ENCODE measurements around the gene TMPRSS9. TPM values are rescaled to one million over a fixed set of nuclear protein-coding genes. Genes with fewer than 3 reads are reported as not detected.

The TMPRSS9 gene
- total and polyA plus RNA-seq, 2 of the 13 experiments (the other 11 are each of a cell fraction or from before 2014, with no cell fraction given), result 2.5 to 5.2 TPM

DNA sequence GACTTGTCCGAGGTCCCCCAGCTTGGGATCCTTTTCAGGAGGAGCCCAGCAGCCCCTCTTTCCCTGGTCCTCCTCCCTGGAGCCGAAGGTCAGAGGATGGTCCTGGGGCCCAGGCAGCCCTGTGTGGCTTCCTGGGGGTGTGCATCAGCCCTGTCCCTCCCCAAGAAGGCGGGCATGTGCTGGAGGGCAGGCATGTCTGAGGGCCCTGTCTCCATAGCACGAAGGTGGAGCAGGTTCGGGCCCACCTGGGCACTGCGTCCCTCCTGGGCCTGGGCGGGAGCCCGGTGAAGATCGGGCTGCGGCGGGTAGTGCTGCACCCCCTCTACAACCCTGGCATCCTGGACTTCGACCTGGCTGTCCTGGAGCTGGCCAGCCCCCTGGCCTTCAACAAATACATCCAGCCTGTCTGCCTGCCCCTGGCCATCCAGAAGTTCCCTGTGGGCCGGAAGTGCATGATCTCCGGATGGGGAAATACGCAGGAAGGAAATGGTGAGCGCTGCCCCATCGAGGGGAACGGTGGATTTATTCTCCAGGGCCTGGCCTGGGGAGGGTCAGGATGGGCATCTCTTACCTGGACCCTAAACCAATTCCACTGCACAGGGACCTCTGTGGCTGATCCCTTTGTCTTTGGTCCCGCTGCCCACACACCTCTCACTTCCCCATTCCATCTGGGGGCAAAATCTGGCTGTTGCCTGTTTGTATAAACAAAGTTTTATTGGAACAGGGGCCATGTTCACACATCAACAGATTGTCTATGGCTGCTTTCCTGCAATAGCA is 56.4 kb downstream of the TMPRSS9 start (continued):
- TF ChIP-seq, protein P1, sequence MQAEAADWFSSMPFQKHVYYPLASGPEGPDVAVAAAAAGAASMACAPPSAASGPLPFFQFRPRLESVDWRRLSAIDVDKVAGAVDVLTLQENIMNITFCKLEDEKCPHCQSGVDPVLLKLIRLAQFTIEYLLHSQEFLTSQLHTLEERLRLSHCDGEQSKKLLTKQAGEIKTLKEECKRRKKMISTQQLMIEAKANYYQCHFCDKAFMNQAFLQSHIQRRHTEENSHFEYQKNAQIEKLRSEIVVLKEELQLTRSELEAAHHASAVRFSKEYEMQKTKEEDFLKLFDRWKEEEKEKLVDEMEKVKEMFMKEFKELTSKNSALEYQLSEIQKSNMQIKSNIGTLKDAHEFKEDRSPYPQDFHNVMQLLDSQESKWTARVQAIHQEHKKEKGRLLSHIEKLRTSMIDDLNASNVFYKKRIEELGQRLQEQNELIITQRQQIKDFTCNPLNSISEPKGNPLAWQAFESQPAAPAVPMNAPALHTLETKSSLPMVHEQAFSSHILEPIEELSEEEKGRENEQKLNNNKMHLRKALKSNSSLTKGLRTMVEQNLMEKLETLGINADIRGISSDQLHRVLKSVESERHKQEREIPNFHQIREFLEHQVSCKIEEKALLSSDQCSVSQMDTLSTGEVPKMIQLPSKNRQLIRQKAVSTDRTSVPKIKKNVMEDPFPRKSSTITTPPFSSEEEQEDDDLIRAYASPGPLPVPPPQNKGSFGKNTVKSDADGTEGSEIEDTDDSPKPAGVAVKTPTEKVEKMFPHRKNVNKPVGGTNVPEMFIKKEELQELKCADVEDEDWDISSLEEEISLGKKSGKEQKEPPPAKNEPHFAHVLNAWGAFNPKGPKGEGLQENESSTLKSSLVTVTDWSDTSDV (CRISPR knock-in tag; IDR thresholded peaks at IDR 0.05), result no peak
- TF ChIP-seq, protein P2, sequence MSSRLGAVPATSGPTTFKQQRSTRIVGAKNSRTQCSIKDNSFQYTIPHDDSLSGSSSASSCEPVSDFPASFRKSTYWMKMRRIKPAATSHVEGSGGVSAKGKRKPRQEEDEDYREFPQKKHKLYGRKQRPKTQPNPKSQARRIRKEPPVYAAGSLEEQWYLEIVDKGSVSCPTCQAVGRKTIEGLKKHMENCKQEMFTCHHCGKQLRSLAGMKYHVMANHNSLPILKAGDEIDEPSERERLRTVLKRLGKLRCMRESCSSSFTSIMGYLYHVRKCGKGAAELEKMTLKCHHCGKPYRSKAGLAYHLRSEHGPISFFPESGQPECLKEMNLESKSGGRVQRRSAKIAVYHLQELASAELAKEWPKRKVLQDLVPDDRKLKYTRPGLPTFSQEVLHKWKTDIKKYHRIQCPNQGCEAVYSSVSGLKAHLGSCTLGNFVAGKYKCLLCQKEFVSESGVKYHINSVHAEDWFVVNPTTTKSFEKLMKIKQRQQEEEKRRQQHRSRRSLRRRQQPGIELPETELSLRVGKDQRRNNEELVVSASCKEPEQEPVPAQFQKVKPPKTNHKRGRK (CRISPR knock-in tag; IDR thresholded peaks at IDR 0.05), result 0 out of 2 replicates have a peak, but pooled peaks have one; percentile 30
- TF ChIP-seq KAT7 (CRISPR knock-in tag; IDR thresholded peaks at IDR 0.05; ENCODE audit: borderline replicate concordance) (peak; percentile 70), RBM39 (IDR thresholded peaks at IDR 0.05; ENCODE audit: low read depth, low read length, poor library complexity, severe bottlenecking) (no peak), ZNF263 (CRISPR knock-in tag; IDR thresholded peaks at IDR 0.05) (peak; percentile 45; the same call in 1 of the 2 replicates), CHD2 (IDR thresholded peaks at IDR 0.05; ENCODE audit: low read depth, low read length) (no peak), ZNF816 (CRISPR knock-in tag; IDR thresholded peaks at IDR 0.05; ENCODE audit: borderline replicate concordance) (no peak), ZMYM3 (CRISPR knock-in tag; IDR thresholded peaks at IDR 0.05) (peak; percentile 32), GFI1 (CRISPR knock-in tag; IDR thresholded peaks at IDR 0.05; ENCODE audit: borderline replicate concordance) (peak; percentile 54; the same call in 1 of the 2 replicates), ONECUT2 (CRISPR knock-in tag; IDR thresholded peaks at IDR 0.05) (no peak), MIXL1 (CRISPR knock-in tag; IDR thresholded peaks at IDR 0.05) (peak; percentile 69; the same call in 1 of the 2 replicates), EED (CRISPR knock-in tag; IDR thresholded peaks at IDR 0.05) (no peak), KDM4B (CRISPR knock-in tag; IDR thresholded peaks at IDR 0.05) (no peak), MAF1 (CRISPR knock-in tag; IDR thresholded peaks at IDR 0.05; ENCODE audit: borderline replicate concordance) (no peak), ZNF75D (CRISPR knock-in tag; IDR thresholded peaks at IDR 0.05; ENCODE audit: borderline replicate concordance) (no peak), HNF4A (CRISPR knock-in tag; IDR thresholded peaks at IDR 0.05) (peak; percentile 96), ASH2L (IDR thresholded peaks at IDR 0.05; ENCODE audit: insufficient read length, low read depth, low read length) (peak; percentile 78), ZFP36 (IDR thresholded peaks at IDR 0.05; ENCODE audit: borderline replicate concordance, low read depth, low read length, partially characterized antibody) (no peak)
- TF ChIP-seq, protein P3, sequence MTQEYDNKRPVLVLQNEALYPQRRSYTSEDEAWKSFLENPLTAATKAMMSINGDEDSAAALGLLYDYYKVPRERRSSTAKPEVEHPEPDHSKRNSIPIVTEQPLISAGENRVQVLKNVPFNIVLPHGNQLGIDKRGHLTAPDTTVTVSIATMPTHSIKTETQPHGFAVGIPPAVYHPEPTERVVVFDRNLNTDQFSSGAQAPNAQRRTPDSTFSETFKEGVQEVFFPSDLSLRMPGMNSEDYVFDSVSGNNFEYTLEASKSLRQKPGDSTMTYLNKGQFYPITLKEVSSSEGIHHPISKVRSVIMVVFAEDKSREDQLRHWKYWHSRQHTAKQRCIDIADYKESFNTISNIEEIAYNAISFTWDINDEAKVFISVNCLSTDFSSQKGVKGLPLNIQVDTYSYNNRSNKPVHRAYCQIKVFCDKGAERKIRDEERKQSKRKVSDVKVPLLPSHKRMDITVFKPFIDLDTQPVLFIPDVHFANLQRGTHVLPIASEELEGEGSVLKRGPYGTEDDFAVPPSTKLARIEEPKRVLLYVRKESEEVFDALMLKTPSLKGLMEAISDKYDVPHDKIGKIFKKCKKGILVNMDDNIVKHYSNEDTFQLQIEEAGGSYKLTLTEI (CRISPR knock-in tag; conservative IDR thresholded peaks at IDR 0.05), result no peak
- TF ChIP-seq, protein P4, sequence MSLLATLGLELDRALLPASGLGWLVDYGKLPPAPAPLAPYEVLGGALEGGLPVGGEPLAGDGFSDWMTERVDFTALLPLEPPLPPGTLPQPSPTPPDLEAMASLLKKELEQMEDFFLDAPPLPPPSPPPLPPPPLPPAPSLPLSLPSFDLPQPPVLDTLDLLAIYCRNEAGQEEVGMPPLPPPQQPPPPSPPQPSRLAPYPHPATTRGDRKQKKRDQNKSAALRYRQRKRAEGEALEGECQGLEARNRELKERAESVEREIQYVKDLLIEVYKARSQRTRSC (CRISPR knock-in tag; IDR thresholded peaks at IDR 0.05; ENCODE audit: low read depth), result no peak
- TF ChIP-seq, protein P5, sequence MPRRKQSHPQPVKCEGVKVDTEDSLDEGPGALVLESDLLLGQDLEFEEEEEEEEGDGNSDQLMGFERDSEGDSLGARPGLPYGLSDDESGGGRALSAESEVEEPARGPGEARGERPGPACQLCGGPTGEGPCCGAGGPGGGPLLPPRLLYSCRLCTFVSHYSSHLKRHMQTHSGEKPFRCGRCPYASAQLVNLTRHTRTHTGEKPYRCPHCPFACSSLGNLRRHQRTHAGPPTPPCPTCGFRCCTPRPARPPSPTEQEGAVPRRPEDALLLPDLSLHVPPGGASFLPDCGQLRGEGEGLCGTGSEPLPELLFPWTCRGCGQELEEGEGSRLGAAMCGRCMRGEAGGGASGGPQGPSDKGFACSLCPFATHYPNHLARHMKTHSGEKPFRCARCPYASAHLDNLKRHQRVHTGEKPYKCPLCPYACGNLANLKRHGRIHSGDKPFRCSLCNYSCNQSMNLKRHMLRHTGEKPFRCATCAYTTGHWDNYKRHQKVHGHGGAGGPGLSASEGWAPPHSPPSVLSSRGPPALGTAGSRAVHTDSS (CRISPR knock-in tag; conservative IDR thresholded peaks at IDR 0.05), result no peak
